GM18519 (cell line): Measurements from ENCODE around the gene PAPPA.

Experiments
- ATAC-seq: cut with Tn5 transposase; IDR thresholded peaks from one replicate; pipeline ENCODE4 v1.9.1; 2021; ENCODE audit warnings: mild to moderate bottlenecking, moderate library complexity; ENCODE audit not compliant: unreplicated experiment, low FRiP score

The PAPPA gene

GRCh38 chr9:116181853-116182610, 28.4 kb downstream of the PAPPA start:
- ATAC-seq: no peak

GRCh38 chr9:116182876-116183275, 29.3 kb downstream of the PAPPA start:
- ATAC-seq: no peak

GRCh38 chr9:116187570-116188170, 34.1 kb downstream of the PAPPA start:
- no peak for ATAC-seq

GRCh38 chr9:116189683-116190082, 36.1 kb downstream of the PAPPA start:
- ATAC-seq: no peak

- no peak for ATAC-seq
Observed at GRCh38 chr9:116190637-116191396, 37.2 kb downstream of the PAPPA start.

- no peak for ATAC-seq
Observed at GRCh38 chr9:116191576-116192415, 38.2 kb downstream of the PAPPA start.

- no peak for ATAC-seq
Observed at GRCh38 chr9:116193636-116194035, 40.0 kb downstream of the PAPPA start.

GRCh38 chr9:116196806-116197205, 43.2 kb downstream of the PAPPA start:
- no peak for ATAC-seq

GRCh38 chr9:116198344-116198743, 44.8 kb downstream of the PAPPA start:
- no peak for ATAC-seq

- no peak for ATAC-seq
Observed at GRCh38 chr9:116202219-116202912, 48.8 kb downstream of the PAPPA start.

- no peak for ATAC-seq
Observed at GRCh38 chr9:116204252-116204882, 50.8 kb downstream of the PAPPA start.

GRCh38 chr9:116207371-116208111, 54.0 kb downstream of the PAPPA start:
- no peak for ATAC-seq

GRCh38 chr9:116208417-116209232, 55.0 kb downstream of the PAPPA start:
- ATAC-seq: no peak

- no peak for ATAC-seq
Observed at GRCh38 chr9:116209414-116210116, 56.0 kb downstream of the PAPPA start.

GRCh38 chr9:116212986-116213692, 59.5 kb downstream of the PAPPA start:
- no peak for ATAC-seq

GRCh38 chr9:116213693-116214047, 60.1 kb downstream of the PAPPA start:
- no peak for ATAC-seq

GRCh38 chr9:116218399-116218798, 64.8 kb downstream of the PAPPA start:
- no peak for ATAC-seq
